GM23338 (cell line): ENCODE results near the gene OR2A12. TPM values are rescaled to one million over a fixed set of nuclear protein-coding genes. Genes with fewer than 3 reads are reported as not detected.
"Not testable (repeated sequence)": the region's sequence is repeated elsewhere in the genome, so short reads cannot be mapped to it uniquely, and the experiment has no call there.

ENCODE experiments used
- ATAC-seq: fragments of 200-7000 bp; cut with Tn5 transposase; 3 replicates; pipeline ENCODE4 v1.9.1; 2020
- DNase-seq: peaks from one replicate; pipeline ENCODE4 v3.0.0-alpha.2; 2015; ENCODE audit warnings: low spot score
- H2AFZ ChIP-seq: fragments of 200-600 bp; sonication (generic); 2 replicates; pipeline ENCODE4 v1.8.0; 2016; ENCODE audit warnings: antibody characterized with exemption, mild to moderate bottlenecking, moderate library complexity
- H3F3A ChIP-seq: fragments of 200-600 bp; sonication (generic); replicated peaks from 2 replicates; pipeline ENCODE4 v1.8.0; 2017; ENCODE audit warnings: antibody characterized with exemption, mixed run types, low read depth
- H3K27ac ChIP-seq: fragments of 200-600 bp; sonication (generic); 2 replicates; pipeline ENCODE4 v1.6.1; 2016; ENCODE audit warnings: low read depth
- H3K27me3 ChIP-seq: fragments of 200-600 bp; sonication (generic); 2 replicates; pipeline ENCODE4 v1.8.0; 2016; ENCODE audit warnings: mild to moderate bottlenecking, mixed run types, moderate library complexity; ENCODE audit not compliant: insufficient read depth
- H3K36me3 ChIP-seq: fragments of 200-600 bp; sonication (generic); 2 replicates; pipeline ENCODE4 v1.8.0; 2016; ENCODE audit warnings: mild to moderate bottlenecking; ENCODE audit not compliant: insufficient read depth
- H3K4me1 ChIP-seq: fragments of 200-600 bp; sonication (generic); 2 replicates; pipeline ENCODE4 v1.8.0; 2016; ENCODE audit warnings: mild to moderate bottlenecking, moderate library complexity; ENCODE audit not compliant: insufficient read depth
- H3K4me2 ChIP-seq: fragments of 200-600 bp; sonication (generic); 2 replicates; pipeline ENCODE4 v1.7.1; 2017; ENCODE audit warnings: mixed run types
- H3K4me3 ChIP-seq: fragments of 200-600 bp; sonication (generic); 2 replicates; pipeline ENCODE4 v1.6.1; 2016; ENCODE audit warnings: mixed run types
- H3K79me2 ChIP-seq: fragments of 200-600 bp; sonication (generic); replicated peaks from 2 replicates; pipeline ENCODE4 v1.8.0; 2017; ENCODE audit warnings: mild to moderate bottlenecking; ENCODE audit not compliant: insufficient read depth
- H3K9me2 ChIP-seq: fragments of 200-600 bp; sonication (generic); 2 replicates; pipeline ENCODE4 v1.8.0; 2017; ENCODE audit not compliant: insufficient read depth
- H4K20me1 ChIP-seq: fragments of 200-600 bp; sonication (generic); replicated peaks from 2 replicates; pipeline ENCODE4 v1.8.0; 2017; ENCODE audit warnings: mild to moderate bottlenecking; ENCODE audit not compliant: insufficient read depth
- H3K27ac Mint-ChIP-seq: 2 replicates; pipeline ENCODE4 v1.8.0; 2020; ENCODE audit warnings: inconsistent platforms, mild to moderate bottlenecking, moderate library complexity, mixed read lengths
- H3K27me3 Mint-ChIP-seq: 3 replicates; pipeline ENCODE4 v1.8.0; 2022; ENCODE audit warnings: low read depth, mild to moderate bottlenecking, moderate library complexity, mixed read lengths, inconsistent platforms; ENCODE audit not compliant: insufficient read depth, poor library complexity
- H3K36me3 Mint-ChIP-seq: 3 replicates; pipeline ENCODE4 v1.8.0; 2021; ENCODE audit warnings: low read depth, mild to moderate bottlenecking, inconsistent platforms, moderate library complexity, mixed read lengths
- H3K4me1 Mint-ChIP-seq: 3 replicates; pipeline ENCODE4 v1.8.0; 2020; ENCODE audit warnings: mild to moderate bottlenecking, inconsistent platforms, mixed read lengths
- H3K4me3 Mint-ChIP-seq: 3 replicates; pipeline ENCODE4 v1.8.0; 2021; ENCODE audit warnings: moderate library complexity, mild to moderate bottlenecking, inconsistent platforms, mixed read lengths
- H3K9me3 Mint-ChIP-seq: 3 replicates; pipeline ENCODE4 v1.8.0; 2020; ENCODE audit warnings: moderate library complexity, mild to moderate bottlenecking, inconsistent platforms, mixed read lengths
- EZH2 ChIP-seq: fragments of 200-600 bp; sonication (generic); IDR thresholded peaks from one replicate; pipeline ENCODE4 v1.8.0; 2017; ENCODE audit warnings: antibody characterized with exemption, mild to moderate bottlenecking, low read depth; ENCODE audit not compliant: unreplicated experiment
- JUNB ChIP-seq: IDR thresholded peaks from one replicate; pipeline ENCODE4 v1.6.1; 2016; ENCODE audit warnings: antibody characterized with exemption; ENCODE audit not compliant: unreplicated experiment
- NANOG ChIP-seq: IDR thresholded peaks from 2 replicates; pipeline ENCODE4 v1.6.1; 2016; ENCODE audit warnings: antibody characterized with exemption, borderline replicate concordance
- STAT1 ChIP-seq: IDR thresholded peaks from one replicate; pipeline ENCODE4 v1.6.1; 2016; ENCODE audit warnings: antibody characterized with exemption; ENCODE audit not compliant: unreplicated experiment
- ZNF331 ChIP-seq: fragments of 250-450 bp; sonication (Bioruptor Pico); IDR thresholded peaks from 2 replicates; pipeline ENCODE4 v1.5.0; 2020; ENCODE audit warnings: low read depth, mild to moderate bottlenecking, moderate library complexity
- polyA plus RNA-seq: library from polyadenylated mRNA; unstranded; fragments of >200 nt; fragmentation: Nextera tagmentation; extraction: Ambion mirVana; gene quantifications from 2 replicates; pipeline ENCODE4 v1.2.1, GENCODE V29; 2016
- total RNA-seq: library from RNA; depleted of rRNA; stranded (reverse); fragments of >200 nt; shearing (Covaris generic); gene quantifications from 2 replicates; pipeline ENCODE4 v1.2.3, GENCODE V29; 2014
- TF ChIP-seq, protein P1 (sequence below): IDR thresholded peaks from 2 replicates; pipeline ENCODE4 v1.6.1; 2016; ENCODE audit warnings: antibody characterized with exemption
- TF ChIP-seq, protein P2 (sequence below), 2 experiments: fragments of 200-600 bp in 1 of 2; sonication (generic) in 1 of 2; conservative IDR thresholded peaks; 2 replicates each; pipeline versions ENCODE4 v1.5.1 to v1.6.1; 2016 to 2017; ENCODE audit warnings: antibody characterized with exemption in 2 of 2, low read depth in 2 of 2, mild to moderate bottlenecking in 2 of 2, moderate library complexity in 1 of 2
- TF ChIP-seq, protein P3 (sequence below): IDR thresholded peaks from one replicate; pipeline ENCODE4 v1.6.1; 2018; ENCODE audit warnings: antibody characterized with exemption; ENCODE audit not compliant: unreplicated experiment

OR2A12 gene
- total and polyA plus RNA-seq, 2 experiments from 2014 or later: not detected

DNA sequence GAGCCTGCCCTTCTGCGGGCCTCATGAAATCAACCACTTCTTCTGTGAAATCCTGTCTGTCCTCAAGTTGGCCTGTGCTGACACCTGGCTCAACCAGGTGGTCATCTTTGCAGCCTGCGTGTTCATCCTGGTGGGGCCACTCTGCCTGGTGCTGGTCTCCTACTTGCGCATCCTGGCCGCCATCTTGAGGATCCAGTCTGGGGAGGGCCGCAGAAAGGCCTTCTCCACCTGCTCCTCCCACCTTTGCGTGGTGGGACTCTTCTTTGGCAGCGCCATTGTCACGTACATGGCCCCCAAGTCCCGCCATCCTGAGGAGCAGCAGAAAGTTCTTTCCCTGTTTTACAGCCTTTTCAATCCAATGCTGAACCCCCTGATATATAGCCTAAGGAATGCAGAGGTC, 43.5 kb downstream of the OR2A12 start:
- ATAC-seq, H3K79me2 ChIP-seq, H3K9me2 ChIP-seq, DNase-seq, H3K36me3 ChIP-seq, H3K4me2 ChIP-seq, H3K4me3 ChIP-seq, H3K9me3 Mint-ChIP-seq, H3K27me3 ChIP-seq, H3K27ac Mint-ChIP-seq, H3K36me3 Mint-ChIP-seq, H4K20me1 ChIP-seq, H3K4me1 ChIP-seq, H3K4me1 Mint-ChIP-seq, H3K4me3 Mint-ChIP-seq, H3K27ac ChIP-seq, H3K27me3 Mint-ChIP-seq, H3F3A ChIP-seq, H2AFZ ChIP-seq: not testable (repeated sequence)

DNA sequence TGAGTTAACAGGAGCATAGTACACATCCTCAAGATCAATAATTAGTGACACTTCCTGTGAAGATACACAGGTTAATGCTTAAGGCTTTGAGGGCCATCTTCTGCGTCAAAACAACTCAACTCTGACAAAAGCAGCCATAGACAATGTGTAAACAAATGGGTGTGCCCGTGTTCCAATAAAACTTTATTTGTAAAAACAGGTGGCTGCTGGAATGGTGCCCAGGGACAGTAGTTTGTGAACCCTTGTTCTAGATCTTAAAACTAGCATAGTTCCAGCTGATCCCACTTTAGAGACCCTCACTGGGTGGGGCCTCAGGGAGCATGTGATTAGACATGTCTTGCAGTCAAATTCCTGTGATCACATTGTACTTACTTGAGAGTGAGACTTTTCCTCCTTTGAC, 44.7 kb downstream of the OR2A12 start:
- Histone ChIP-seq H2AFZ (no peak overlapping the region), H3K27ac (no peak overlapping the region), H3K9me2 (no peaks in the 10 kb centered on the region), H3K4me2 (no peak overlapping the region), H3F3A (no peaks in the 10 kb centered on the region), H3K27me3 (no peaks in the 10 kb centered on the region), H3K36me3 (no peaks in the 10 kb centered on the region), H4K20me1 (no peaks in the 10 kb centered on the region), H3K4me1 (no peaks in the 10 kb centered on the region), H3K79me2 (no peaks in the 10 kb centered on the region), H3K4me3 (no peak overlapping the region)
- DNase-seq: no peak
- no peak for ATAC-seq
- Mint-ChIP-seq H3K4me1 (no peaks in the 10 kb centered on the region), H3K9me3 (no peaks in the 10 kb centered on the region; the same call in 2 of the 3 replicates), H3K4me3 (no peak overlapping the region), H3K27ac (no peak overlapping the region), H3K36me3 (no peaks in the 10 kb centered on the region), H3K27me3 (peaks cover 1% of the 10 kb centered on the region)
- TF ChIP-seq EZH2: no peak
- TF ChIP-seq, protein P1, sequence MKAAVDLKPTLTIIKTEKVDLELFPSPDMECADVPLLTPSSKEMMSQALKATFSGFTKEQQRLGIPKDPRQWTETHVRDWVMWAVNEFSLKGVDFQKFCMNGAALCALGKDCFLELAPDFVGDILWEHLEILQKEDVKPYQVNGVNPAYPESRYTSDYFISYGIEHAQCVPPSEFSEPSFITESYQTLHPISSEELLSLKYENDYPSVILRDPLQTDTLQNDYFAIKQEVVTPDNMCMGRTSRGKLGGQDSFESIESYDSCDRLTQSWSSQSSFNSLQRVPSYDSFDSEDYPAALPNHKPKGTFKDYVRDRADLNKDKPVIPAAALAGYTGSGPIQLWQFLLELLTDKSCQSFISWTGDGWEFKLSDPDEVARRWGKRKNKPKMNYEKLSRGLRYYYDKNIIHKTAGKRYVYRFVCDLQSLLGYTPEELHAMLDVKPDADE: no peak
- no peak for TF ChIP-seq STAT1
- TF ChIP-seq ZNF331 (CRISPR knock-in tag): no peak
- TF ChIP-seq, protein P2, sequence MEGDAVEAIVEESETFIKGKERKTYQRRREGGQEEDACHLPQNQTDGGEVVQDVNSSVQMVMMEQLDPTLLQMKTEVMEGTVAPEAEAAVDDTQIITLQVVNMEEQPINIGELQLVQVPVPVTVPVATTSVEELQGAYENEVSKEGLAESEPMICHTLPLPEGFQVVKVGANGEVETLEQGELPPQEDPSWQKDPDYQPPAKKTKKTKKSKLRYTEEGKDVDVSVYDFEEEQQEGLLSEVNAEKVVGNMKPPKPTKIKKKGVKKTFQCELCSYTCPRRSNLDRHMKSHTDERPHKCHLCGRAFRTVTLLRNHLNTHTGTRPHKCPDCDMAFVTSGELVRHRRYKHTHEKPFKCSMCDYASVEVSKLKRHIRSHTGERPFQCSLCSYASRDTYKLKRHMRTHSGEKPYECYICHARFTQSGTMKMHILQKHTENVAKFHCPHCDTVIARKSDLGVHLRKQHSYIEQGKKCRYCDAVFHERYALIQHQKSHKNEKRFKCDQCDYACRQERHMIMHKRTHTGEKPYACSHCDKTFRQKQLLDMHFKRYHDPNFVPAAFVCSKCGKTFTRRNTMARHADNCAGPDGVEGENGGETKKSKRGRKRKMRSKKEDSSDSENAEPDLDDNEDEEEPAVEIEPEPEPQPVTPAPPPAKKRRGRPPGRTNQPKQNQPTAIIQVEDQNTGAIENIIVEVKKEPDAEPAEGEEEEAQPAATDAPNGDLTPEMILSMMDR (conservative IDR thresholded peaks at IDR 0.05; ENCODE audit: low read depth in 2 of 2): no peak
- TF ChIP-seq, protein P3, sequence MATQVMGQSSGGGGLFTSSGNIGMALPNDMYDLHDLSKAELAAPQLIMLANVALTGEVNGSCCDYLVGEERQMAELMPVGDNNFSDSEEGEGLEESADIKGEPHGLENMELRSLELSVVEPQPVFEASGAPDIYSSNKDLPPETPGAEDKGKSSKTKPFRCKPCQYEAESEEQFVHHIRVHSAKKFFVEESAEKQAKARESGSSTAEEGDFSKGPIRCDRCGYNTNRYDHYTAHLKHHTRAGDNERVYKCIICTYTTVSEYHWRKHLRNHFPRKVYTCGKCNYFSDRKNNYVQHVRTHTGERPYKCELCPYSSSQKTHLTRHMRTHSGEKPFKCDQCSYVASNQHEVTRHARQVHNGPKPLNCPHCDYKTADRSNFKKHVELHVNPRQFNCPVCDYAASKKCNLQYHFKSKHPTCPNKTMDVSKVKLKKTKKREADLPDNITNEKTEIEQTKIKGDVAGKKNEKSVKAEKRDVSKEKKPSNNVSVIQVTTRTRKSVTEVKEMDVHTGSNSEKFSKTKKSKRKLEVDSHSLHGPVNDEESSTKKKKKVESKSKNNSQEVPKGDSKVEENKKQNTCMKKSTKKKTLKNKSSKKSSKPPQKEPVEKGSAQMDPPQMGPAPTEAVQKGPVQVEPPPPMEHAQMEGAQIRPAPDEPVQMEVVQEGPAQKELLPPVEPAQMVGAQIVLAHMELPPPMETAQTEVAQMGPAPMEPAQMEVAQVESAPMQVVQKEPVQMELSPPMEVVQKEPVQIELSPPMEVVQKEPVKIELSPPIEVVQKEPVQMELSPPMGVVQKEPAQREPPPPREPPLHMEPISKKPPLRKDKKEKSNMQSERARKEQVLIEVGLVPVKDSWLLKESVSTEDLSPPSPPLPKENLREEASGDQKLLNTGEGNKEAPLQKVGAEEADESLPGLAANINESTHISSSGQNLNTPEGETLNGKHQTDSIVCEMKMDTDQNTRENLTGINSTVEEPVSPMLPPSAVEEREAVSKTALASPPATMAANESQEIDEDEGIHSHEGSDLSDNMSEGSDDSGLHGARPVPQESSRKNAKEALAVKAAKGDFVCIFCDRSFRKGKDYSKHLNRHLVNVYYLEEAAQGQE: no peak
- TF ChIP-seq NANOG: no peak
- no peak for TF ChIP-seq JUNB
